Measurements from ENCODE around the gene BAHCC1.
A peak's percentile ranks its signal among the peaks of the same experiment; 100 is the strongest.

The BAHCC1 gene

DNA sequence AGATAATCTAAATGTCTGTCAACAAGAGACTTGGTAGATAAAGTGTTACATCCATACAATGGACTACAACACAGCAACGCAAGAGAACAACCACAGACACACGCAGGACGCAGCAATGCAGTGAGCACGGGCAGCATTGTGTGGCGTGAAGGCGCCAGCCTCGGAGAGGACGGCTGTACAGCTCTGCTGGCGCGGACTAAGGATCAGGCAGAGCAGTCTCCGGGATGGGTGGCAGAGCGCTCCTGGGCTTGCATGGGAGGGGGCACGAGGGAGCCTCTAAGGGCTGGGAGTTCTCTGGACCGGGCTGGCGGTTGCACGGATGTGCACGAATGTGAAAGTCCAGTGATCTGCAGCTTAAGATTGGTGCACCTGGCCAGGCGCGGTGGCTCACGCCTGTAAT, 82.9 kb downstream of the BAHCC1 start (continued):
- TF ChIP-seq, protein P1, sequence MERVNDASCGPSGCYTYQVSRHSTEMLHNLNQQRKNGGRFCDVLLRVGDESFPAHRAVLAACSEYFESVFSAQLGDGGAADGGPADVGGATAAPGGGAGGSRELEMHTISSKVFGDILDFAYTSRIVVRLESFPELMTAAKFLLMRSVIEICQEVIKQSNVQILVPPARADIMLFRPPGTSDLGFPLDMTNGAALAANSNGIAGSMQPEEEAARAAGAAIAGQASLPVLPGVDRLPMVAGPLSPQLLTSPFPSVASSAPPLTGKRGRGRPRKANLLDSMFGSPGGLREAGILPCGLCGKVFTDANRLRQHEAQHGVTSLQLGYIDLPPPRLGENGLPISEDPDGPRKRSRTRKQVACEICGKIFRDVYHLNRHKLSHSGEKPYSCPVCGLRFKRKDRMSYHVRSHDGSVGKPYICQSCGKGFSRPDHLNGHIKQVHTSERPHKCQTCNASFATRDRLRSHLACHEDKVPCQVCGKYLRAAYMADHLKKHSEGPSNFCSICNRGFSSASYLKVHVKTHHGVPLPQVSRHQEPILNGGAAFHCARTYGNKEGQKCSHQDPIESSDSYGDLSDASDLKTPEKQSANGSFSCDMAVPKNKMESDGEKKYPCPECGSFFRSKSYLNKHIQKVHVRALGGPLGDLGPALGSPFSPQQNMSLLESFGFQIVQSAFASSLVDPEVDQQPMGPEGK (CRISPR knock-in tag; IDR thresholded peaks at IDR 0.05; ENCODE audit: borderline replicate concordance) = no peak

DNA sequence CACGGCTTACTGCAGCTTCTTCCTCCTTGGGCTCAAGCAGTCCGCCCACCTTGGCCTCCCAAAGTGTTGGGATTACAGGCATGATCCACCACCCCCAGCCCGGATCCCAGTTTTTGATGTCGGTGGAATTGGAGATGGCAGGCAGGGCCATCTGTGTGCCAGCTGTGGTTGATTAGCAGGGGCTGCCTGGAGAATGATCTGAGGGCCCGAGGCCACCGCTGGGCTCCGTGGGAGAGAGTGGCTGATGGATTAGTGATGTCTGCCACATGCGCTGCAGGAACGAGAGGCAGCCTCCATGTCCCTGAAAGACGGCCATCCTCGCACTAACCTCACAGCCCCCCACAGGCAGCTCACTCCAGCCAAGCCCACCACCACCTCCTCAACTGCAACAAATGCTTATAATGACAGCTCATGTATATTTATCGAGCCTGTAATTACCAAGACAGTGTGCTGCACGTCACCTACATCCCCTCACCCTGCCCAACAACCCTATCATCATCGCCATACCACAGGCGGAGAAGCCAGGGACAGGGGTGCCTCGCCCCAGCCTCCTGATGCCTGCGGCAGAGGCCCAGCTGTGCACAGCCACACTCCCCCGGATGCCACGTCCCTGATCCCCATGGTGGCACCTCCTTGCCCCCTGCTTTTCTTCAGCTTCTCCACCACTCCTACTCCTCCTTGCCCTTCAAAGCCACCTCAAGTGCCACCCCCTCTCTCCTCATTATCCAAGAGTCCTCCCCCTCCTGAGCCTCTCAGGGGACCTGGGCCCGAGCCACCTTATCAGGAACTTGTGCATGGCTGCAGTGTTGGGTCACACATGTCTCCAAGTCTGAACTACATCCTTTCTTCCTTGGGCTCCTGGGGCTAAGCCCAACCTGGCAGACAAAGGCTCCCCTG, 84.2 kb downstream of the BAHCC1 start:
- TF ChIP-seq, protein P2, sequence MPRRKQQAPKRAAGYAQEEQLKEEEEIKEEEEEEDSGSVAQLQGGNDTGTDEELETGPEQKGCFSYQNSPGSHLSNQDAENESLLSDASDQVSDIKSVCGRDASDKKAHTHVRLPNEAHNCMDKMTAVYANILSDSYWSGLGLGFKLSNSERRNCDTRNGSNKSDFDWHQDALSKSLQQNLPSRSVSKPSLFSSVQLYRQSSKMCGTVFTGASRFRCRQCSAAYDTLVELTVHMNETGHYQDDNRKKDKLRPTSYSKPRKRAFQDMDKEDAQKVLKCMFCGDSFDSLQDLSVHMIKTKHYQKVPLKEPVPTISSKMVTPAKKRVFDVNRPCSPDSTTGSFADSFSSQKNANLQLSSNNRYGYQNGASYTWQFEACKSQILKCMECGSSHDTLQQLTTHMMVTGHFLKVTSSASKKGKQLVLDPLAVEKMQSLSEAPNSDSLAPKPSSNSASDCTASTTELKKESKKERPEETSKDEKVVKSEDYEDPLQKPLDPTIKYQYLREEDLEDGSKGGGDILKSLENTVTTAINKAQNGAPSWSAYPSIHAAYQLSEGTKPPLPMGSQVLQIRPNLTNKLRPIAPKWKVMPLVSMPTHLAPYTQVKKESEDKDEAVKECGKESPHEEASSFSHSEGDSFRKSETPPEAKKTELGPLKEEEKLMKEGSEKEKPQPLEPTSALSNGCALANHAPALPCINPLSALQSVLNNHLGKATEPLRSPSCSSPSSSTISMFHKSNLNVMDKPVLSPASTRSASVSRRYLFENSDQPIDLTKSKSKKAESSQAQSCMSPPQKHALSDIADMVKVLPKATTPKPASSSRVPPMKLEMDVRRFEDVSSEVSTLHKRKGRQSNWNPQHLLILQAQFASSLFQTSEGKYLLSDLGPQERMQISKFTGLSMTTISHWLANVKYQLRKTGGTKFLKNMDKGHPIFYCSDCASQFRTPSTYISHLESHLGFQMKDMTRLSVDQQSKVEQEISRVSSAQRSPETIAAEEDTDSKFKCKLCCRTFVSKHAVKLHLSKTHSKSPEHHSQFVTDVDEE (CRISPR knock-in tag; IDR thresholded peaks at IDR 0.05) = 0 out of 2 replicates have a peak, but pooled peaks have one; percentile 37
- TF ChIP-seq, protein P3, sequence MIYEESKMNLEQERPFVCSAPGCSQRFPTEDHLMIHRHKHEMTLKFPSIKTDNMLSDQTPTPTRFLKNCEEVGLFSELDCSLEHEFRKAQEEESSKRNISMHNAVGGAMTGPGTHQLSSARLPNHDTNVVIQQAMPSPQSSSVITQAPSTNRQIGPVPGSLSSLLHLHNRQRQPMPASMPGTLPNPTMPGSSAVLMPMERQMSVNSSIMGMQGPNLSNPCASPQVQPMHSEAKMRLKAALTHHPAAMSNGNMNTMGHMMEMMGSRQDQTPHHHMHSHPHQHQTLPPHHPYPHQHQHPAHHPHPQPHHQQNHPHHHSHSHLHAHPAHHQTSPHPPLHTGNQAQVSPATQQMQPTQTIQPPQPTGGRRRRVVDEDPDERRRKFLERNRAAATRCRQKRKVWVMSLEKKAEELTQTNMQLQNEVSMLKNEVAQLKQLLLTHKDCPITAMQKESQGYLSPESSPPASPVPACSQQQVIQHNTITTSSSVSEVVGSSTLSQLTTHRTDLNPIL (CRISPR knock-in tag; IDR thresholded peaks at IDR 0.05; ENCODE audit: low read depth) = no peak
- TF ChIP-seq PPARA (CRISPR knock-in tag; IDR thresholded peaks at IDR 0.05; ENCODE audit: borderline replicate concordance) (no peak), ESRRG (CRISPR knock-in tag; IDR thresholded peaks at IDR 0.05) (no peak), TCF4 (CRISPR knock-in tag; IDR thresholded peaks at IDR 0.05; ENCODE audit: borderline replicate concordance) (peak; percentile 92)
- ATAC-seq = peak; percentile 13; the same call in 1 of the 3 replicates

DNA sequence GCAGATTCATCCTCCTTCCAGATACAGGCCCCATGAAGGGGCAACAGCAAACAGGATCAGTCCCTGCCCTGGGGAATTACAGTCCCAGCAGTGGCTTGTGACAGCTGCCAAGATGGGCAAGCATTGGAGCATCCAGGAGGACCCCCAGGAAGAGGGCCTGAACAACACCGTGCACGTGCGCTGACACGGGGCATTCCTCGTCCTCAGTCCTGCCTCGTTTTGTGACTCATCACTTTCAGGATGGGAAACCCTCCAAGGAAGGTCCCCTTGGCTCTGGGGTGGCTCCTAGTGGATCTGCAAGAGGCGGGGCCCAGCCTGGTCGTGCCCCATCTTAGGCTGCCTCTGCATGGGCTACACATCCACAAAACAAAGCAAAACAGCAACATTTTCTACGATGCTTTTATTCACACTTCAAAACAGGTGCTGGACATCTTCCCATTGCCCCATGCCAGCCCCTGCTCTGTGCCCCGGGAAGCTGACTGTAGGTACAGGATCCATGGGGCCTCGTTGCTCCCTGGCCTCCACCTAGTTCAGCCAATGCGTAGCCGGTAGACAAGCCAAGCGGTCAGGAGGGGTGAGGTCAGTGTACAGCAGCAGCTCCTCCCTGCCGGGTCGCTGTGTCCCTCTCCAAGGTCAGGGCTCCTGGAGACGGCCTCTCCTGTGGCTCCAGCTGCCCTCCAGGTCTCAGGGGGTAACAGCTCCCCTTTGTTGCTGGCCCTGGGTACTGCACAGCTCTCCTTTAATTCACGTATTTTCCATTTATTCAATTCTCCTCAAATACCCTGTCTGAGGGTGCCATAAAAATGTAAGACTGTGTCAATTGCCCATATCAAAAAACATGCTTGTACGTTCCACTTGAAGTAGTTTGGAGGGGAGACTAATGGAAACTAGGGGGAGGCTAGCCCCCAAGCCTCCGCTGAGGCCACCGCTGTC, 85.1 kb downstream of the BAHCC1 start:
- peak; percentile 4; the same call in 2 of the 3 replicates for ATAC-seq
- TF ChIP-seq, protein P2 (CRISPR knock-in tag; IDR thresholded peaks at IDR 0.05) = no peak
- TF ChIP-seq, protein P4, sequence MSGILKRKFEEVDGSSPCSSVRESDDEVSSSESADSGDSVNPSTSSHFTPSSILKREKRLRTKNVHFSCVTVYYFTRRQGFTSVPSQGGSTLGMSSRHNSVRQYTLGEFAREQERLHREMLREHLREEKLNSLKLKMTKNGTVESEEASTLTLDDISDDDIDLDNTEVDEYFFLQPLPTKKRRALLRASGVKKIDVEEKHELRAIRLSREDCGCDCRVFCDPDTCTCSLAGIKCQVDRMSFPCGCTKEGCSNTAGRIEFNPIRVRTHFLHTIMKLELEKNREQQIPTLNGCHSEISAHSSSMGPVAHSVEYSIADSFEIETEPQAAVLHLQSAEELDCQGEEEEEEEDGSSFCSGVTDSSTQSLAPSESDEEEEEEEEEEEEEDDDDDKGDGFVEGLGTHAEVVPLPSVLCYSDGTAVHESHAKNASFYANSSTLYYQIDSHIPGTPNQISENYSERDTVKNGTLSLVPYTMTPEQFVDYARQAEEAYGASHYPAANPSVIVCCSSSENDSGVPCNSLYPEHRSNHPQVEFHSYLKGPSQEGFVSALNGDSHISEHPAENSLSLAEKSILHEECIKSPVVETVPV (CRISPR knock-in tag; IDR thresholded peaks at IDR 0.05) = no peak
- TF ChIP-seq CSDC2 (CRISPR knock-in tag; IDR thresholded peaks at IDR 0.05) (no peak), ZNF70 (CRISPR knock-in tag; IDR thresholded peaks at IDR 0.05) (no peak), TOX (CRISPR knock-in tag; IDR thresholded peaks at IDR 0.05; ENCODE audit: borderline replicate concordance) (no peak), ZC3H10 (CRISPR knock-in tag; IDR thresholded peaks at IDR 0.05) (no peak), PPARA (CRISPR knock-in tag; IDR thresholded peaks at IDR 0.05; ENCODE audit: borderline replicate concordance) (no peak), TCF4 (CRISPR knock-in tag; IDR thresholded peaks at IDR 0.05; ENCODE audit: borderline replicate concordance) (no peak), ESRRG (CRISPR knock-in tag; IDR thresholded peaks at IDR 0.05) (no peak), RARB (CRISPR knock-in tag; IDR thresholded peaks at IDR 0.05) (no peak), ZFP30 (CRISPR knock-in tag; IDR thresholded peaks at IDR 0.05) (no peak), BACH2 (CRISPR knock-in tag; IDR thresholded peaks at IDR 0.05; ENCODE audit: borderline replicate concordance) (no peak), SNAI2 (CRISPR knock-in tag; IDR thresholded peaks at IDR 0.05) (no peak), ZNF565 (CRISPR knock-in tag; conservative IDR thresholded peaks at IDR 0.05; ENCODE audit: low read depth) (no peak), ARNTL (CRISPR knock-in tag; IDR thresholded peaks at IDR 0.05; ENCODE audit: borderline replicate concordance, low read depth) (no peak), OSR1 (CRISPR knock-in tag; IDR thresholded peaks at IDR 0.05) (no peak), GLIS3 (CRISPR knock-in tag; IDR thresholded peaks at IDR 0.05) (no peak)
- TF ChIP-seq, protein P1 (CRISPR knock-in tag; IDR thresholded peaks at IDR 0.05; ENCODE audit: borderline replicate concordance) = no peak
- TF ChIP-seq, protein P3 (CRISPR knock-in tag; IDR thresholded peaks at IDR 0.05; ENCODE audit: low read depth) = no peak

Data from SK-N-SH treated with all-trans-retinoic acid at 6 μM for 48 hours (cell line).